SK-N-SH (cell line): Measurements from ENCODE around the gene TP73. TPM values are rescaled to one million over a fixed set of nuclear protein-coding genes. Genes with fewer than 3 reads are reported as not detected.

Experiments
- CTCF ChIA-PET: fragments of 300-600, 350-600 bp; formaldehyde crosslinking; extraction: SDS; loops from one replicate; lab custom pipeline; 2021; lab: Yijun Ruan, JAX
- POLR2A ChIA-PET: fragments of 350-600 bp; sonication (Branson Sonifier 250); formaldehyde crosslinking; extraction: SDS; loops from one replicate; lab custom pipeline; 2020; ENCODE audit warnings: antibody characterized with exemption, inconsistent platforms; lab: Yijun Ruan, JAX
- DNase-seq: peaks from one replicate; pipeline ENCODE4 v3.0.0; 2012
- H2AFZ ChIP-seq: fragments of 200-600 bp; sonication (generic); 2 replicates; pipeline ENCODE4 v1.8.1; 2016; ENCODE audit warnings: antibody characterized with exemption, mild to moderate bottlenecking, low read depth
- H3F3A ChIP-seq: fragments of 200-600 bp; sonication (generic); replicated peaks from 2 replicates; pipeline ENCODE3; 2016; ENCODE audit warnings: antibody characterized with exemption, mild to moderate bottlenecking; ENCODE audit not compliant: insufficient read depth
- H3K27ac ChIP-seq, 2 experiments: fragments of 200-500 bp in 1 of 2; fragments of 200-600 bp in 1 of 2; sonication (Bioruptor generic) in 1 of 2; sonication (generic), shearing (Covaris generic) in 1 of 2; 2 replicates each; pipeline versions ENCODE4 v1.5.1 to v1.6.1; 2014 to 2016; ENCODE audit warnings: low read depth in 2 of 2, inconsistent platforms in 1 of 2, low read length in 1 of 2, mild to moderate bottlenecking in 1 of 2, mixed read lengths in 1 of 2
- H3K27me3 ChIP-seq: fragments of 200-600 bp; sonication (generic), shearing (Covaris generic); 2 replicates; pipeline ENCODE4 v1.6.1; 2016; ENCODE audit warnings: mixed run types; ENCODE audit not compliant: insufficient read depth
- H3K36me3 ChIP-seq, 2 experiments: fragments of 200-500 bp in 1 of 2; fragments of 200-600 bp in 1 of 2; sonication (Bioruptor generic) in 1 of 2; sonication (generic) in 1 of 2; replicated peaks in 1 of 2; 2 replicates each; pipeline versions ENCODE3 to v1.5.1; 2014 to 2016; ENCODE audit warnings: low read length in 1 of 2, mild to moderate bottlenecking in 1 of 2; ENCODE audit not compliant: insufficient read depth in 2 of 2, control insufficient read depth in 1 of 2
- H3K4me1 ChIP-seq, 2 experiments: fragments of 200-500 bp in 1 of 2; fragments of 200-600 bp in 1 of 2; sonication (Bioruptor generic) in 1 of 2; sonication (generic), shearing (Covaris generic) in 1 of 2; 2 replicates each; pipeline versions ENCODE4 v1.5.1 to v1.6.1; 2014 to 2016; ENCODE audit warnings: low read depth in 1 of 2, low read length in 1 of 2, mixed run types in 1 of 2; ENCODE audit not compliant: insufficient read depth in 2 of 2, control insufficient read depth in 1 of 2
- H3K4me2 ChIP-seq: fragments of 200-600 bp; sonication (generic), shearing (Covaris generic); 2 replicates; pipeline ENCODE4 v1.6.1; 2017; ENCODE audit warnings: mixed run types
- H3K4me3 ChIP-seq, 2 experiments: fragments of 200-500 bp in 1 of 2; fragments of 200-600 bp in 1 of 2; sonication (Bioruptor generic) in 1 of 2; sonication (generic), shearing (Covaris generic) in 1 of 2; 2 replicates each; pipeline versions ENCODE4 v1.5.1 to v1.8.1; 2014 to 2016; ENCODE audit warnings: low read depth in 2 of 2, inconsistent platforms in 1 of 2, low read length in 1 of 2, mild to moderate bottlenecking in 1 of 2, mixed read lengths in 1 of 2, moderate library complexity in 1 of 2
- H3K79me2 ChIP-seq: fragments of 200-600 bp; sonication (generic); 2 replicates; pipeline ENCODE4 v1.8.1; 2017; ENCODE audit warnings: mild to moderate bottlenecking; ENCODE audit not compliant: insufficient read depth
- H3K9ac ChIP-seq: fragments of 200-600 bp; sonication (generic); 2 replicates; pipeline ENCODE4 v1.6.1; 2017; ENCODE audit warnings: mixed run types
- H3K9me2 ChIP-seq: fragments of 200-600 bp; sonication (generic); 2 replicates; pipeline ENCODE4 v1.6.1; 2017; ENCODE audit warnings: mixed run types
- H3K9me3 ChIP-seq: fragments of 200-600 bp; sonication (generic); 2 replicates; pipeline ENCODE4 v1.6.1; 2017; ENCODE audit warnings: mixed run types, mild to moderate bottlenecking, moderate library complexity
- H4K20me1 ChIP-seq: fragments of 200-600 bp; sonication (generic); 2 replicates; pipeline ENCODE4 v1.6.1; 2017; ENCODE audit warnings: mild to moderate bottlenecking, mixed run types; ENCODE audit not compliant: insufficient read depth
- CHD2 ChIP-seq: fragments of 150-350 bp; IDR thresholded peaks from 2 replicates; pipeline ENCODE4 v1.6.1; 2018; ENCODE audit warnings: low read length; ENCODE audit not compliant: partially characterized antibody
- EP300 ChIP-seq, 2 experiments: IDR thresholded peaks; 2 replicates each; pipeline versions ENCODE4 v1.4.0 to v1.6.1; 2012; ENCODE audit warnings: borderline replicate concordance in 1 of 2, low read depth in 1 of 2, low read length in 1 of 2
- GATA2 ChIP-seq: sonication (generic); formaldehyde crosslinking; IDR thresholded peaks from 2 replicates; pipeline ENCODE4 v1.5.0; 2020; ENCODE audit warnings: mild to moderate bottlenecking, missing genetic modification reagents
- MXI1 ChIP-seq: IDR thresholded peaks from 2 replicates; pipeline ENCODE4 v1.6.1; 2012; ENCODE audit warnings: mild to moderate bottlenecking, low read depth, low read length, improper control_type of control experiment
- WGBS: methylation state at CpG from one replicate; pipeline ENCODE4 v1.1.6; 2017; ENCODE audit warnings: low lambda C conversion rate; 5-methylcytosine and 5-hydroxymethylcytosine counted together
- polyA plus RNA-seq, 3 experiments: library from polyadenylated mRNA; depleted of rRNA; stranded (reverse); fragments of >200 nt; gene quantifications; 2 replicates each; pipeline ENCODE4 v1.2.3, GENCODE V29; 2012
- TF ChIP-seq, protein P1 (sequence below): fragments of 150-350 bp; IDR thresholded peaks from 2 replicates; pipeline ENCODE4 v1.6.1; 2016; ENCODE audit warnings: mild to moderate bottlenecking, low read depth, low read length

The TP73 gene
- polyA plus RNA-seq, 1 of the 3 experiments (the other 2 are of a cell fraction) = 0.64 TPM

DNA sequence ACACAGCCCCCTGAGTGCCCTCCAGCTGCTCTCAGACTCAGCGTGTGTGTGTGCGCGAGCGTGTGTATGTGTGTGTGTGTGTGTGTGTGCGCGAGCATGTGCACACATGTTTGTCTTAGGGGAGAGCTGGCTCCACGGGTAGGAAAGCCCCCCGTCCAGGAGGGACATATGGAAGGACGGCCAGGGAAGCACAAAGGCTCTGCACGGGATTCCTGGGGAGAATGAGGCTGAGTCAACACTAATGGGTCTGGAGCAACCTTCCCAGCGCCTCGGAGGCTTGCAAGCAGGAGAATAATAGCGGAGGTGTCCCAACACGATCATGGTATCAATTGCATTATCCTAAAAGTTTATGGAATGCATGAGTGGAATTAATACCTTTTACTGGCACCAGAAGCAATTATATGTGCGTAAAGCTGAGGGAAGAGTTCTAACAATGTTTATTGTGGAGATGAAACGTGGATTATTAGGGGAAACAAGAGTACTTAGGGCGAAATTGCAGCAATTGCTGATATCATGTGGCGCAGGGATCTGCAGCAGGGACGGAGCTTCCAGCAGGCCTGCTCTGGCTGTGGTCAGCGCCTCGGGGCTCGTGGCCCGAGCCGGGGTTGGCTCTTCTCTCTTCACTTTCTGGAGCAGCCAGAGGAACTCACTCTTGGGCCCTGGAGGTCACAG lies 59.6 kb downstream of the TP73 start:
- Histone ChIP-seq H3K36me3 (no peaks in the 10 kb centered on the region), H3K9me3 (no peaks in the 10 kb centered on the region), H3K4me3 (no peak overlapping the region), H3K9me2 (no peaks in the 10 kb centered on the region), H3K27me3 (no peaks in the 10 kb centered on the region), H3F3A (no peaks in the 10 kb centered on the region), H2AFZ (no peak overlapping the region), H3K27ac (peak overlapping the region in 1 of 2 experiments; percentile 78; a peak in 2 of 4 replicates), H3K9ac (no peak overlapping the region), H3K79me2 (no peaks in the 10 kb centered on the region), H3K4me2 (no peak overlapping the region), H3K4me1 (peaks cover 0 to 81% of the 10 kb centered on the region in 2 experiments; a peak in 2 of 4 replicates), H4K20me1 (no peaks in the 10 kb centered on the region)
- ChIA-PET POLR2A (interaction anchor here (1.1 to 1.5 kb wide), 2 partner anchors 7 to 9 kb away, joined by 4 read pairs; no protein-coding TSS in a partner anchor), CTCF (interaction anchor here (2.0 to 16.2 kb wide), 4 partner anchors 11 to 259 kb away, joined by 5 to 369 read pairs (median 46); no protein-coding TSS in a partner anchor)
- TF ChIP-seq, protein P1, sequence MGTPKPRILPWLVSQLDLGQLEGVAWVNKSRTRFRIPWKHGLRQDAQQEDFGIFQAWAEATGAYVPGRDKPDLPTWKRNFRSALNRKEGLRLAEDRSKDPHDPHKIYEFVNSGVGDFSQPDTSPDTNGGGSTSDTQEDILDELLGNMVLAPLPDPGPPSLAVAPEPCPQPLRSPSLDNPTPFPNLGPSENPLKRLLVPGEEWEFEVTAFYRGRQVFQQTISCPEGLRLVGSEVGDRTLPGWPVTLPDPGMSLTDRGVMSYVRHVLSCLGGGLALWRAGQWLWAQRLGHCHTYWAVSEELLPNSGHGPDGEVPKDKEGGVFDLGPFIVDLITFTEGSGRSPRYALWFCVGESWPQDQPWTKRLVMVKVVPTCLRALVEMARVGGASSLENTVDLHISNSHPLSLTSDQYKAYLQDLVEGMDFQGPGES = no peak
- TF ChIP-seq GATA2 (CRISPR knock-in tag) = peak; percentile 41; the same call in 1 of the 2 replicates
- peak; percentile 37 for TF ChIP-seq CHD2
- peak in 1 of 2 experiments; percentile 47; a peak in 1 of 4 replicates for TF ChIP-seq EP300 (IDR thresholded peaks at IDR 0.05; ENCODE audit: borderline replicate concordance in 1 of 2, low read depth in 1 of 2, low read length in 1 of 2)
- 41% methylated on average over 13 of the region's 24 CpGs for WGBS
- DNase-seq = peak; percentile 87

DNA sequence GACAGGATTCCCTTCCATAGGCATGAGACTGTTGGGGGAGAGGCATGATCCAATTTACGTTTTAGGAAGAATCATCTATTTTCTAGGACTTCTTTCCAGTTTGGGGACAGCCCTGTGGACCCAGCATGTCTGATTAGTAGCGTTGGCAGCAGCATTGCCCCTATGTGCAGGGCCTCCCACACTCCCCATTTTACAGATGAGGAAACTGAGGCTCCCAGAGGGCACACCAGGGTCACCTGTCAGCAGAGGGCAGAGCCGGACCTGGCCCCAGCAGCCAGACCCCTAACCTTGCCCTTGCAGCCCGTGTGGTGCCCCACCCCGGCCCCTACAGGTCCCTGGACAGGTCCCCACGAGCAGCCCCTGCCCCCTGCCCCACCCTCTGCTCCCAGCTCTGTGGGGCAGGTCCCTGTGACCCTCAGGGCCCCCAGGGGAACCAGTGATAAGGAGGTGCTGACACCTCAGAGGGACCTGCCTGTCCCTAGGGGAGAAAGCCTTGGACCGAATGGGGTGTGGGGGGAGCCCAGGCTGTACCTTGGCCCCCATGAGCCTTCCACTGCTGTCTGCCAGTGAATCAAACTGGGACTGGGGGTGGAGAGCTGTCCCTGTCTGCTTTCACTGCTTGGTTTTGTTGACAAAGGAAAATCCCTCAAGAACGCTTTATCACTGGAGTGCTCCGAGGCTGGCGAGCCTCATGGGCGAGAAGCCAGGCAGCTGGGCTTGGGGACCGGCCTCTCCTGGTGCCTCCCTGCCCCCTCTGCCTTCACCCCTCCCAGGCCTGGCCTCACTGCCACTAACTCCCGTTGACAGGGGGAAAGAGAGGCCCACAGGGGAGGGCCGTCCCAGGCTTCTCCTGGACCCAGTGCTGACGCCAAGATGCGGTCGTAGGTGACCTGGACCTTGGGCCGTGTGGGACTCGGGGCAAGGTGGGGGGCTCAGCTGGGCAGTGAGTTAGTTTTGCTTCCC lies 60.5 kb downstream of the TP73 start:
- Histone ChIP-seq H4K20me1 (no peaks in the 10 kb centered on the region), H3K4me1 (peaks cover 0 to 90% of the 10 kb centered on the region in 2 experiments; a peak in 2 of 4 replicates), H3K4me2 (no peak overlapping the region), H3K9me2 (no peaks in the 10 kb centered on the region), H3K79me2 (no peaks in the 10 kb centered on the region), H3F3A (no peaks in the 10 kb centered on the region), H3K9ac (no peak overlapping the region), H3K36me3 (no peaks in the 10 kb centered on the region), H3K4me3 (no peak overlapping the region), H3K27ac (peak overlapping the region in 1 of 2 experiments; percentile 78; a peak in 2 of 4 replicates), H3K9me3 (no peaks in the 10 kb centered on the region), H3K27me3 (no peaks in the 10 kb centered on the region), H2AFZ (no peak overlapping the region)
- POLR2A ChIA-PET = interaction anchor here (1.1 kb wide), 1 partner anchor 8 kb away, joined by 4 read pairs; no protein-coding TSS in a partner anchor
- peak; percentile 71 for DNase-seq
- TF ChIP-seq MXI1 = no peak
- 66% methylated on average over 9 of the region's 19 CpGs for WGBS
- CTCF ChIA-PET = interaction anchor here (0.7 to 16.2 kb wide), 4 partner anchors 10 to 260 kb away, joined by 3 to 369 read pairs (median 46); no protein-coding TSS in a partner anchor
